Endothelial cell of umbilical vein (primary cell): Measurements from ENCODE around the gene ATP5PO. TPM values are rescaled to one million over a fixed set of nuclear protein-coding genes. Genes with fewer than 3 reads are reported as not detected.

Source experiments
- BruUV-seq: library from RNA; stranded (reverse); fragments of 400-500 nt; replicated peaks from 2 replicates; lab custom pipeline; 2021; lab: Mats Ljungman, UMichigan
- CTCF ChIA-PET: fragments of 300-600, 350-600 bp; sonication (Branson Sonifier 250); formaldehyde crosslinking; loops from one replicate; lab custom pipeline; 2021; ENCODE audit warnings: antibody characterized with exemption, inconsistent platforms; lab: Charles Lee
- POLR2A ChIA-PET: fragments of 300-600, 350-600 bp; sonication (Branson Sonifier 250); formaldehyde crosslinking; loops from one replicate; lab custom pipeline; 2021; ENCODE audit warnings: antibody characterized with exemption, inconsistent platforms; lab: Charles Lee
- DNase-seq: peaks from one replicate; pipeline ENCODE4 v3.0.0-alpha.2; 2011; ENCODE audit warnings: low read depth, low spot score
- FAIRE-seq: peaks from 2 replicates; lab custom pipeline; 2011; peaks lifted over from hg19 to GRCh38; lab: Jason Lieb, UNC
- H2AFZ ChIP-seq: 2 replicates; pipeline ENCODE4 v1.6.0; 2012; ENCODE audit warnings: low read depth, low read length, control low read depth, inconsistent platforms
- H3K27ac ChIP-seq: 2 replicates; pipeline ENCODE4 v1.5.1; 2011; ENCODE audit warnings: low read depth, mild to moderate bottlenecking, control low read depth, low read length, moderate library complexity; ENCODE audit not compliant: insufficient read depth
- H3K27me3 ChIP-seq, 2 experiments: 2 replicates each; pipeline versions ENCODE4 v1.6.0 to v1.6.1; 2011; ENCODE audit warnings: low read length in 2 of 2, mixed read lengths in 1 of 2; ENCODE audit not compliant: control insufficient read depth in 2 of 2, insufficient read depth in 2 of 2
- H3K36me3 ChIP-seq, 2 experiments: 2 replicates in 1 of 2; 3 replicates in 1 of 2; pipeline ENCODE4 v1.5.1; 2011; ENCODE audit warnings: low read length in 2 of 2, mild to moderate bottlenecking in 1 of 2, moderate library complexity in 1 of 2; ENCODE audit not compliant: control insufficient read depth in 2 of 2, insufficient read depth in 2 of 2; ENCODE audit errors: extremely low read depth in 1 of 2
- H3K4me1 ChIP-seq: 3 replicates; pipeline ENCODE4 v1.5.1; 2011; ENCODE audit warnings: mild to moderate bottlenecking, low read length; ENCODE audit not compliant: control insufficient read depth, insufficient read depth; ENCODE audit errors: extremely low read depth
- H3K4me2 ChIP-seq: 2 replicates; pipeline ENCODE4 v1.6.1; 2011; ENCODE audit warnings: low read length, control low read depth, mixed read lengths; ENCODE audit not compliant: insufficient read depth
- H3K4me3 ChIP-seq, 3 experiments: fragments of 200-600 bp in 1 of 3; sonication (generic), shearing (Covaris generic) in 1 of 3; replicated peaks in 1 of 3; 2 replicates each; pipeline ENCODE4 v1.5.1; 2011 to 2016; ENCODE audit warnings: control low read depth in 3 of 3, low read length in 3 of 3, mild to moderate bottlenecking in 2 of 3, inconsistent platforms in 1 of 3, low read depth in 1 of 3, moderate library complexity in 1 of 3; ENCODE audit not compliant: insufficient read depth in 1 of 3
- H3K79me2 ChIP-seq: 2 replicates; pipeline ENCODE4 v1.6.0; 2012; ENCODE audit warnings: low read length, inconsistent platforms; ENCODE audit not compliant: control insufficient read depth, insufficient read depth
- H3K9ac ChIP-seq: replicated peaks from 2 replicates; pipeline ENCODE3; 2011; ENCODE audit warnings: low read length, control low read depth; ENCODE audit not compliant: insufficient read depth; ENCODE audit errors: extremely low read depth
- H3K9me1 ChIP-seq: replicated peaks from 3 replicates; pipeline ENCODE4 v1.6.0; 2011; ENCODE audit warnings: mild to moderate bottlenecking, low read length; ENCODE audit not compliant: control insufficient read depth, insufficient read depth; ENCODE audit errors: extremely low read depth
- H3K9me3 ChIP-seq: replicated peaks from 2 replicates; pipeline ENCODE4 v1.5.1; 2012; ENCODE audit warnings: low read length, inconsistent platforms; ENCODE audit not compliant: control insufficient read depth, insufficient read depth
- H4K20me1 ChIP-seq: replicated peaks from 2 replicates; pipeline ENCODE3; 2011; ENCODE audit warnings: mild to moderate bottlenecking, low read length; ENCODE audit not compliant: control insufficient read depth, insufficient read depth; ENCODE audit errors: extremely low read depth
- EZH2 ChIP-seq: IDR thresholded peaks from 2 replicates; pipeline ENCODE4 v1.6.1; 2012; ENCODE audit warnings: borderline replicate concordance, low read depth, mild to moderate bottlenecking, moderate library complexity, low read length, inconsistent platforms; ENCODE audit not compliant: severe bottlenecking
- FOS ChIP-seq: IDR thresholded peaks from 2 replicates; pipeline ENCODE4 v1.6.1; 2011; ENCODE audit warnings: mild to moderate bottlenecking, low read length, moderate library complexity, borderline replicate concordance; ENCODE audit not compliant: insufficient read depth
- GATA2 ChIP-seq: IDR thresholded peaks from 2 replicates; pipeline ENCODE4 v1.7.0; 2011; ENCODE audit warnings: low read depth, mild to moderate bottlenecking, moderate library complexity, mixed read lengths, low read length; ENCODE audit not compliant: insufficient read length, insufficient read depth
- JUN ChIP-seq: IDR thresholded peaks from 2 replicates; pipeline ENCODE4 v1.6.1; 2011; ENCODE audit warnings: borderline replicate concordance, low read depth; ENCODE audit not compliant: insufficient read length, insufficient read depth
- MYC ChIP-seq: IDR thresholded peaks from one replicate; pipeline ENCODE4 v1.6.1; 2011; ENCODE audit warnings: mild to moderate bottlenecking, low read depth, low read length
- POLR2A ChIP-seq: IDR thresholded peaks from 2 replicates; pipeline ENCODE4 v1.6.1; 2012; ENCODE audit warnings: low read depth, mild to moderate bottlenecking, control low read depth, low read length
- POLR2AphosphoS5 ChIP-seq: IDR thresholded peaks from 2 replicates; pipeline ENCODE4 v1.6.1; 2012; ENCODE audit warnings: low read depth, mild to moderate bottlenecking, control low read depth, low read length, moderate library complexity; ENCODE audit not compliant: insufficient read depth
- dilution Hi-C: fragments of 300-500 bp; cut with MboI; formaldehyde crosslinking; loops from one replicate; pipeline ENCODE4 v1.15.0; 2019; ENCODE audit warnings: low sequenced_read_pairs; ENCODE audit not compliant: extremely low pct_ligation_motif_present
- intact Hi-C: fragments of 100-400 bp; cut with micrococcal nuclease; formaldehyde crosslinking; loops from one replicate; pipeline ENCODE4 v1.10.0; 2022
- polyA plus RNA-seq, 4 experiments: library from polyadenylated mRNA; depleted of rRNA in 3 of 4; stranded (reverse) in 3 of 4; unstranded in 1 of 4; fragments of >200 nt; gene quantifications; 2 replicates each; pipeline versions ENCODE4 v1.2.1 to v1.2.3, GENCODE V29; 2011 to 2012; ENCODE audit warnings: missing spikeins in 1 of 4
- total RNA-seq: library from RNA; stranded (reverse); gene quantifications from 2 replicates; pipeline ENCODE4 v1.2.3, GENCODE V29; 2021
- TF ChIP-seq, protein P1 (sequence below), 2 donors: IDR thresholded peaks; 1 replicate in 1 of 2; 2 replicates in 1 of 2; pipeline ENCODE4 v1.5.1; 2011; ENCODE audit warnings: low read length in 2 of 2, mild to moderate bottlenecking in 2 of 2, moderate library complexity in 2 of 2, control low read depth in 1 of 2, inconsistent platforms in 1 of 2, low read depth in 1 of 2; ENCODE audit not compliant: insufficient read depth in 1 of 2; ENCODE audit errors: extremely low read depth in 1 of 2
- TF ChIP-seq, protein P2 (sequence below): IDR thresholded peaks from 2 replicates; pipeline ENCODE4 v1.6.1; 2011; ENCODE audit not compliant: insufficient read depth, insufficient read length

The ATP5PO gene
- total and polyA plus RNA-seq, 2 donors (not counting 3 experiments of a cell fraction or from before 2014, with no cell fraction given), result 187 to 207 TPM

GRCh38 chr21:33937146-33937545 is 21.5 kb upstream of the ATP5PO start:
- no peak overlapping the region for H3K9ac ChIP-seq
- H3K9me1 ChIP-seq, result no peaks in the 10 kb centered on the region
- no peaks in the 10 kb centered on the region for H3K27me3 ChIP-seq
- no peaks in the 10 kb centered on the region for H3K36me3 ChIP-seq
- dilution Hi-C loops (no loop called here), intact Hi-C loops (no loop called here)
- no peak for FAIRE-seq
- no peak overlapping the region for H3K27ac ChIP-seq
- peaks cover 3% of the 10 kb centered on the region for H3K4me1 ChIP-seq
- H3K79me2 ChIP-seq, result no peaks in the 10 kb centered on the region
- ChIA-PET CTCF (interaction anchor here (1.2 to 1.8 kb wide), 3 partner anchors 13 to 411 kb away, joined by 3 to 10 read pairs (median 7); no protein-coding TSS in a partner anchor), POLR2A (no interaction called here)
- no peak for DNase-seq
- no peak overlapping the region for H3K4me3 ChIP-seq
- H3K9me3 ChIP-seq, result no peaks in the 10 kb centered on the region
- H2AFZ ChIP-seq, result no peak overlapping the region
- TF ChIP-seq JUN (no peak), POLR2AphosphoS5 (no peak), EZH2 (no peak), GATA2 (no peak), FOS (no peak), MYC (no peak)
- H4K20me1 ChIP-seq, result no peaks in the 10 kb centered on the region
- BruUV-seq, result no TSS peak
- H3K4me2 ChIP-seq, result no peak overlapping the region

DNA sequence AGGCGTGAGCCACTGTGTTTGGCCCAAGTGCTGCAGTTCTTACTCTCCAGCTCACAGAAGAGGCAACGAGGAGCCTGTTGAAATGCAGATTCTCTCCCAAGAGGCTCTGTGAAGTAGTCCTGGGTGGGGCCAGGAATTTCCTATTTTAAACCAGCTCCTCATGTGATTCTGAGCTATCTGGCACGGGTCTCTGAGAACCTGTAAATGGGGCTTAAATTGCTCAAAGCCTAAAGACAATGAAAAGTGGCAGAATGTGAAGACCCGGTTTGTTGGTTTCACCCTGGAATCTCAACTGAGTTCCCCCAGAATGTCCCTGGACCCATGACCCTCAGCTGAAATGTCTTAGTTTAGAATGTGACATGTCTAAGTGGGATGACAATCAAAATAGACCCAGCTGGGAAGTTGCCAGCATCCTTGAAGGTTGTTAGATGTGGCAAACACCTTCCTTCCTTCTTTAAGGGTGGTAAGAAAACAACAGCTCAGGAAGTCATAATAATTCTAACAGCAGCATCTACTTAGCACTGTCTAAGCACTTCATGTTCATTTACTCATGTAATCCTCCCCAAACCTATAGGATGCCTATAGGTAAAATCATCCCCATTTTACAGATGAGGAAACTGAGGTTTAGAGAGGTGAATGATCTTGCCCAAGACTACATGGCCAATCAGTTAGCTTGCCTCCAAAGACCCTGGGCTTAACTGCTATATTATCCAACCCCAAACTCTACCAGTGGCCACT is 20.9 kb upstream of the ATP5PO start:
- Histone ChIP-seq H3K27me3 (no peaks in the 10 kb centered on the region), H3K79me2 (no peaks in the 10 kb centered on the region), H3K4me3 (no peak overlapping the region), H4K20me1 (no peaks in the 10 kb centered on the region), H3K27ac (no peak overlapping the region), H3K9ac (no peak overlapping the region), H3K9me1 (no peaks in the 10 kb centered on the region), H3K36me3 (no peaks in the 10 kb centered on the region), H2AFZ (no peak overlapping the region), H3K4me1 (peaks cover 4% of the 10 kb centered on the region), H3K9me3 (no peaks in the 10 kb centered on the region), H3K4me2 (no peak overlapping the region)
- intact Hi-C loops, result no loop called here
- TF ChIP-seq FOS (no peak), POLR2A (no peak), JUN (no peak), EZH2 (no peak), MYC (no peak), GATA2 (no peak), POLR2AphosphoS5 (no peak)
- TF ChIP-seq, protein P1, sequence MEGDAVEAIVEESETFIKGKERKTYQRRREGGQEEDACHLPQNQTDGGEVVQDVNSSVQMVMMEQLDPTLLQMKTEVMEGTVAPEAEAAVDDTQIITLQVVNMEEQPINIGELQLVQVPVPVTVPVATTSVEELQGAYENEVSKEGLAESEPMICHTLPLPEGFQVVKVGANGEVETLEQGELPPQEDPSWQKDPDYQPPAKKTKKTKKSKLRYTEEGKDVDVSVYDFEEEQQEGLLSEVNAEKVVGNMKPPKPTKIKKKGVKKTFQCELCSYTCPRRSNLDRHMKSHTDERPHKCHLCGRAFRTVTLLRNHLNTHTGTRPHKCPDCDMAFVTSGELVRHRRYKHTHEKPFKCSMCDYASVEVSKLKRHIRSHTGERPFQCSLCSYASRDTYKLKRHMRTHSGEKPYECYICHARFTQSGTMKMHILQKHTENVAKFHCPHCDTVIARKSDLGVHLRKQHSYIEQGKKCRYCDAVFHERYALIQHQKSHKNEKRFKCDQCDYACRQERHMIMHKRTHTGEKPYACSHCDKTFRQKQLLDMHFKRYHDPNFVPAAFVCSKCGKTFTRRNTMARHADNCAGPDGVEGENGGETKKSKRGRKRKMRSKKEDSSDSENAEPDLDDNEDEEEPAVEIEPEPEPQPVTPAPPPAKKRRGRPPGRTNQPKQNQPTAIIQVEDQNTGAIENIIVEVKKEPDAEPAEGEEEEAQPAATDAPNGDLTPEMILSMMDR (IDR thresholded peaks at IDR 0.05; ENCODE audit: extremely low read depth in 1 of 2, insufficient read depth in 1 of 2, low read depth in 1 of 2, low read length in 2 of 2), result no peak
- TF ChIP-seq, protein P2, sequence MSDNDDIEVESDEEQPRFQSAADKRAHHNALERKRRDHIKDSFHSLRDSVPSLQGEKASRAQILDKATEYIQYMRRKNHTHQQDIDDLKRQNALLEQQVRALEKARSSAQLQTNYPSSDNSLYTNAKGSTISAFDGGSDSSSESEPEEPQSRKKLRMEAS, result no peak
- DNase-seq, result no peak
- no TSS peak for BruUV-seq
- ChIA-PET CTCF (interaction anchor here (1.2 to 1.8 kb wide), 3 partner anchors 12 to 412 kb away, joined by 3 to 10 read pairs (median 7); no protein-coding TSS in a partner anchor), POLR2A (no interaction called here)
- dilution Hi-C loops, result no loop called here
- FAIRE-seq, result peak; percentile 18
